GM21723 (cell line): ENCODE results near the gene ARMC7.
A peak's percentile ranks its signal among the peaks of the same experiment; 100 is the strongest.
"Not testable (repeated sequence)": the region's sequence is repeated elsewhere in the genome, so short reads cannot be mapped to it uniquely, and the experiment has no call there.

ENCODE experiments used
- ATAC-seq: cut with Tn5 transposase; IDR thresholded peaks from one replicate; pipeline ENCODE4 v1.9.1; 2021; ENCODE audit warnings: mild to moderate bottlenecking, moderate library complexity; ENCODE audit not compliant: unreplicated experiment

The ARMC7 gene

GRCh38 chr17:75152523-75152921 is 42.8 kb downstream of the ARMC7 start:
- no peak for ATAC-seq

GRCh38 chr17:75152922-75153779 is 43.4 kb downstream of the ARMC7 start:
- no peak for ATAC-seq

GRCh38 chr17:75153780-75154194 is 44.0 kb downstream of the ARMC7 start:
- ATAC-seq, result peak; percentile 13

GRCh38 chr17:75154195-75155106 is 44.7 kb downstream of the ARMC7 start, which contains the start of gene JPT1:
Gene JPT1 (minus strand): TSS chr17:75154512. CDS start chr17:75154397, 115 bp downstream.
- peak; percentile 95 for ATAC-seq

GRCh38 chr17:75155191-75155601 is 45.4 kb downstream of the ARMC7 start:
- no peak for ATAC-seq

GRCh38 chr17:75158480-75158879 is 48.7 kb downstream of the ARMC7 start:
- ATAC-seq, result not testable (repeated sequence)

- no peak for ATAC-seq
These were observed 49.6 kb downstream of the ARMC7 start for GRCh38 chr17:75159196-75160031.

GRCh38 chr17:75160211-75160610 is 50.4 kb downstream of the ARMC7 start:
- ATAC-seq, result no peak

- ATAC-seq, result no peak
These were observed 53.3 kb downstream of the ARMC7 start for GRCh38 chr17:75163074-75163473.

GRCh38 chr17:75164606-75165005 is 54.8 kb downstream of the ARMC7 start:
- not testable (repeated sequence) for ATAC-seq

- no peak for ATAC-seq
These were observed 59.2 kb downstream of the ARMC7 start for GRCh38 chr17:75168998-75169397.

GRCh38 chr17:75173526-75173925 is 63.8 kb downstream of the ARMC7 start:
- ATAC-seq, result no peak

- no peak for ATAC-seq
These were observed 65.2 kb downstream of the ARMC7 start for GRCh38 chr17:75174996-75175395.

- no peak for ATAC-seq
These were observed 66.9 kb downstream of the ARMC7 start for GRCh38 chr17:75176625-75177024.

GRCh38 chr17:75178453-75178852 is 68.7 kb downstream of the ARMC7 start:
- ATAC-seq, result no peak
